Activated CD4-positive, alpha-beta T cell treated with anti-CD3 and anti-CD28 coated beads, Interleukin-2, amount 10 ng/mL, durations not matched to agents 7 days and 5 days (primary cell): ENCODE data around the gene IQSEC3. TPM values are rescaled to one million over a fixed set of nuclear protein-coding genes. Genes with fewer than 3 reads are reported as not detected.
A peak's percentile ranks its signal among the peaks of the same experiment; 100 is the strongest.
"Not testable (repeated sequence)": the region's sequence is repeated elsewhere in the genome, so short reads cannot be mapped to it uniquely, and the experiment has no call there.

Source experiments
- CTCF ChIA-PET: fragments of 350-600 bp; sonication (Branson Sonifier 250); formaldehyde crosslinking; loops from one replicate; lab custom pipeline; 2021; ENCODE audit warnings: antibody characterized with exemption; lab: Charles Lee
- POLR2A ChIA-PET: fragments of 350-600 bp; sonication (Branson Sonifier 250); formaldehyde crosslinking; loops from one replicate; lab custom pipeline; 2021; ENCODE audit warnings: antibody characterized with exemption; lab: Charles Lee
- DNase-seq: peaks from one replicate; pipeline ENCODE4 v3.0.0-alpha.2; 2020
- H3K27ac Mint-ChIP-seq: one replicate; pipeline ENCODE4 v1.8.0; 2021; ENCODE audit warnings: mild to moderate bottlenecking, moderate library complexity, mixed read lengths
- H3K27me3 Mint-ChIP-seq: one replicate; pipeline ENCODE4 v1.8.0; 2021; ENCODE audit warnings: mixed read lengths
- H3K36me3 Mint-ChIP-seq: one replicate; pipeline ENCODE4 v1.8.0; 2021; ENCODE audit warnings: low read depth, mixed read lengths
- H3K4me1 Mint-ChIP-seq: one replicate; pipeline ENCODE4 v1.8.0; 2021; ENCODE audit warnings: mixed read lengths
- H3K4me3 Mint-ChIP-seq: one replicate; pipeline ENCODE4 v1.8.0; 2021; ENCODE audit warnings: mild to moderate bottlenecking, moderate library complexity, mixed read lengths
- H3K9me3 Mint-ChIP-seq: one replicate; pipeline ENCODE4 v1.8.0; 2021; ENCODE audit warnings: mixed read lengths
- total RNA-seq, 2 experiments: library from RNA; stranded (reverse); gene quantifications; one replicate each; pipeline ENCODE4 v1.2.3, GENCODE V29; 2021

IQSEC3 gene
- total RNA-seq, 2 experiments from 2014 or later = not detected

- Mint-ChIP-seq H3K4me1 (no peaks in the 10 kb centered on the region), H3K4me3 (no peak overlapping the region), H3K9me3 (no peaks in the 10 kb centered on the region), H3K27ac (no peak overlapping the region), H3K27me3 (no peaks in the 10 kb centered on the region), H3K36me3 (no peaks in the 10 kb centered on the region)
- POLR2A ChIA-PET = no interaction called here
- DNase-seq = no peak
- CTCF ChIA-PET = no interaction called here
These were observed 65.3 kb downstream of the IQSEC3 start for GRCh38 chr12:131732-132495.

- DNase-seq, H3K27me3 Mint-ChIP-seq, H3K27ac Mint-ChIP-seq, H3K4me3 Mint-ChIP-seq, H3K36me3 Mint-ChIP-seq, H3K9me3 Mint-ChIP-seq, H3K4me1 Mint-ChIP-seq, POLR2A ChIA-PET, CTCF ChIA-PET: not testable (repeated sequence)
These were observed 67.2 kb downstream of the IQSEC3 start for GRCh38 chr12:133616-134232.

- H3K27ac Mint-ChIP-seq = no peak overlapping the region
These were observed 68.6 kb downstream of the IQSEC3 start for GRCh38 chr12:135138-135537.

GRCh38 chr12:138171-138897 lies 71.8 kb downstream of the IQSEC3 start:
- H3K9me3 Mint-ChIP-seq = no peaks in the 10 kb centered on the region

More at GRCh38 chr12:135138-135537, 68.6 kb downstream of the IQSEC3 start:
- no peak for DNase-seq
- Mint-ChIP-seq H3K9me3 (no peaks in the 10 kb centered on the region), H3K27me3 (peaks cover 11% of the 10 kb centered on the region), H3K36me3 (no peaks in the 10 kb centered on the region), H3K4me3 (no peak overlapping the region), H3K4me1 (no peaks in the 10 kb centered on the region)
- ChIA-PET POLR2A (no interaction called here), CTCF (no interaction called here)

GRCh38 chr12:138898-139534 lies 72.4 kb downstream of the IQSEC3 start:
- H3K27me3 Mint-ChIP-seq = peaks cover 22% of the 10 kb centered on the region
- no peak for DNase-seq
- no peaks in the 10 kb centered on the region for H3K36me3 Mint-ChIP-seq
- ChIA-PET CTCF (no interaction called here), POLR2A (no interaction called here)
- H3K27ac Mint-ChIP-seq = no peak overlapping the region
- H3K4me3 Mint-ChIP-seq = no peak overlapping the region
- H3K4me1 Mint-ChIP-seq = peaks cover under 1% of the 10 kb centered on the region
- no peaks in the 10 kb centered on the region for H3K9me3 Mint-ChIP-seq

More at GRCh38 chr12:138171-138897, 71.8 kb downstream of the IQSEC3 start:
- ChIA-PET CTCF (no interaction called here), POLR2A (no interaction called here)
- Mint-ChIP-seq H3K4me1 (no peaks in the 10 kb centered on the region), H3K27ac (no peak overlapping the region), H3K27me3 (peaks cover 22% of the 10 kb centered on the region), H3K4me3 (no peak overlapping the region), H3K36me3 (no peaks in the 10 kb centered on the region)
- no peak for DNase-seq

GRCh38 chr12:139585-139984 lies 73.0 kb downstream of the IQSEC3 start:
- Mint-ChIP-seq H3K4me3 (no peak overlapping the region), H3K27me3 (peaks cover 22% of the 10 kb centered on the region), H3K4me1 (peaks cover 6% of the 10 kb centered on the region), H3K27ac (no peak overlapping the region), H3K9me3 (no peaks in the 10 kb centered on the region), H3K36me3 (no peaks in the 10 kb centered on the region)
- ChIA-PET POLR2A (no interaction called here), CTCF (no interaction called here)
- DNase-seq = no peak

GRCh38 chr12:140162-140561 lies 73.6 kb downstream of the IQSEC3 start:
- peaks cover 22% of the 10 kb centered on the region for H3K27me3 Mint-ChIP-seq
- no peak overlapping the region for H3K27ac Mint-ChIP-seq
- no peaks in the 10 kb centered on the region for H3K36me3 Mint-ChIP-seq
- H3K4me1 Mint-ChIP-seq = peaks cover 12% of the 10 kb centered on the region
- CTCF ChIA-PET = no interaction called here
- H3K4me3 Mint-ChIP-seq = no peak overlapping the region
- H3K9me3 Mint-ChIP-seq = no peaks in the 10 kb centered on the region
- POLR2A ChIA-PET = no interaction called here
- DNase-seq = no peak

GRCh38 chr12:143964-144649 lies 77.5 kb downstream of the IQSEC3 start:
- Mint-ChIP-seq H3K27me3 (peaks cover 21% of the 10 kb centered on the region), H3K36me3 (no peaks in the 10 kb centered on the region), H3K27ac (peak overlapping the region; percentile 87), H3K4me3 (peak overlapping the region; percentile 48), H3K4me1 (peaks cover 14% of the 10 kb centered on the region), H3K9me3 (no peaks in the 10 kb centered on the region)
- no peak for DNase-seq
- POLR2A ChIA-PET = no interaction called here
- CTCF ChIA-PET = no interaction called here

GRCh38 chr12:144650-145284 lies 78.2 kb downstream of the IQSEC3 start:
- no peaks in the 10 kb centered on the region for H3K9me3 Mint-ChIP-seq
- H3K27me3 Mint-ChIP-seq = peaks cover 14% of the 10 kb centered on the region
- POLR2A ChIA-PET = no interaction called here
- H3K4me3 Mint-ChIP-seq = peak overlapping the region; percentile 48
- H3K4me1 Mint-ChIP-seq = peaks cover 14% of the 10 kb centered on the region
- H3K27ac Mint-ChIP-seq = peak overlapping the region; percentile 87
- DNase-seq = no peak
- H3K36me3 Mint-ChIP-seq = no peaks in the 10 kb centered on the region
- CTCF ChIA-PET = interaction anchor here (1.1 kb wide), 1 partner anchor 35 kb away, joined by 3 read pairs; no protein-coding TSS in a partner anchor

- no peaks in the 10 kb centered on the region for H3K9me3 Mint-ChIP-seq
- peaks cover 14% of the 10 kb centered on the region for H3K4me1 Mint-ChIP-seq
- no peaks in the 10 kb centered on the region for H3K36me3 Mint-ChIP-seq
- peak overlapping the region; percentile 87 for H3K27ac Mint-ChIP-seq
- CTCF ChIA-PET = interaction anchor here (1.1 kb wide), 1 partner anchor 34 kb away, joined by 3 read pairs; no protein-coding TSS in a partner anchor
- POLR2A ChIA-PET = no interaction called here
- DNase-seq = no peak
- peaks cover 8% of the 10 kb centered on the region for H3K27me3 Mint-ChIP-seq
- H3K4me3 Mint-ChIP-seq = no peak overlapping the region
These were observed 78.9 kb downstream of the IQSEC3 start for GRCh38 chr12:145369-145960.

GRCh38 chr12:147242-147641 lies 80.7 kb downstream of the IQSEC3 start:
- peaks cover 14% of the 10 kb centered on the region for H3K4me1 Mint-ChIP-seq

More at GRCh38 chr12:147242-147641, 80.7 kb downstream of the IQSEC3 start:
- no peak overlapping the region for H3K27ac Mint-ChIP-seq
- no peaks in the 10 kb centered on the region for H3K9me3 Mint-ChIP-seq
- ChIA-PET POLR2A (no interaction called here), CTCF (no interaction called here)
- H3K27me3 Mint-ChIP-seq = peaks cover 3% of the 10 kb centered on the region
- H3K36me3 Mint-ChIP-seq = no peaks in the 10 kb centered on the region
- DNase-seq = no peak
- H3K4me3 Mint-ChIP-seq = no peak overlapping the region
